H1 (cell line): ENCODE results near the gene PTCRA. TPM values are rescaled to one million over a fixed set of nuclear protein-coding genes. Genes with fewer than 3 reads are reported as not detected.

Experiments
- CTCF ChIA-PET: fragments of 300-600 bp; sonication (Branson Sonifier 250); formaldehyde crosslinking; loops from one replicate; lab custom pipeline; 2021; ENCODE audit not compliant: partially characterized antibody; lab: Charles Lee
- POLR2A ChIA-PET: fragments of 300-600 bp; sonication (Branson Sonifier 250); formaldehyde crosslinking; loops from one replicate; lab custom pipeline; 2021; ENCODE audit warnings: inconsistent platforms; ENCODE audit not compliant: partially characterized antibody; lab: Charles Lee
- DNase-seq, 2 experiments: peaks; one replicate each; pipeline versions ENCODE4 v3.0.0 to v3.0.0-alpha.2; 2010 to 2022; ENCODE audit warnings: low spot score in 2 of 2, low read depth in 1 of 2, mixed read lengths in 1 of 2
- FAIRE-seq: peaks from 2 replicates; lab custom pipeline; 2011; peaks lifted over from hg19 to GRCh38; lab: Jason Lieb, UNC
- H2AFZ ChIP-seq: 2 replicates; pipeline ENCODE4 v1.8.1; 2012; ENCODE audit warnings: low read length, inconsistent platforms
- H2AK5ac ChIP-seq: 2 replicates; pipeline ENCODE4 v1.6.1; 2013; ENCODE audit warnings: low read depth, low read length
- H2BK120ac ChIP-seq: replicated peaks from 2 replicates; pipeline ENCODE3; 2013; ENCODE audit warnings: low read depth, low read length, inconsistent platforms
- H2BK12ac ChIP-seq: 2 replicates; pipeline ENCODE4 v1.6.1; 2013; ENCODE audit warnings: low read depth, low read length
- H2BK15ac ChIP-seq: 2 replicates; pipeline ENCODE4 v1.6.1; 2013; ENCODE audit warnings: low read length
- H2BK20ac ChIP-seq: 2 replicates; pipeline ENCODE4 v1.6.1; 2013; ENCODE audit warnings: low read length
- H2BK5ac ChIP-seq: 2 replicates; pipeline ENCODE4 v1.6.1; 2013; ENCODE audit warnings: low read depth, low read length
- H3K14ac ChIP-seq: 2 replicates; pipeline ENCODE4 v1.6.1; 2013; ENCODE audit warnings: inconsistent platforms; ENCODE audit not compliant: insufficient read length
- H3K18ac ChIP-seq: 2 replicates; pipeline ENCODE4 v1.6.1; 2013; ENCODE audit warnings: low read length; ENCODE audit errors: extremely low read depth
- H3K23ac ChIP-seq: 2 replicates; pipeline ENCODE4 v1.6.1; 2013; ENCODE audit warnings: inconsistent platforms; ENCODE audit not compliant: insufficient read length
- H3K23me2 ChIP-seq: 2 replicates; pipeline ENCODE4 v1.6.1; 2013; ENCODE audit warnings: low read depth, low read length
- H3K27ac ChIP-seq: 2 replicates; pipeline ENCODE4 v1.6.1; 2011; ENCODE audit warnings: low read depth, low read length, inconsistent platforms
- H3K27me3 ChIP-seq, 4 experiments: replicated peaks in 1 of 4; 1 replicate in 1 of 4; 2 replicates in 3 of 4; pipeline versions ENCODE4 v1.6.1 to v1.8.1; 2011 to 2013; ENCODE audit warnings: low read length in 3 of 4, mild to moderate bottlenecking in 3 of 4, inconsistent platforms in 2 of 4, mixed read lengths in 2 of 4, moderate library complexity in 1 of 4; ENCODE audit not compliant: control insufficient read depth in 3 of 4, insufficient read depth in 3 of 4; ENCODE audit errors: extremely low read depth in 1 of 4
- H3K36me3 ChIP-seq, 4 experiments: 2 replicates each; pipeline versions ENCODE4 v1.6.1 to v1.8.1; 2011 to 2013; ENCODE audit warnings: mild to moderate bottlenecking in 4 of 4, low read length in 3 of 4, moderate library complexity in 2 of 4, control low read depth in 1 of 4, inconsistent platforms in 1 of 4; ENCODE audit not compliant: insufficient read depth in 4 of 4, control insufficient read depth in 2 of 4
- H3K4ac ChIP-seq: replicated peaks from 2 replicates; pipeline ENCODE3; 2013; ENCODE audit warnings: low read length, low read depth, mixed read lengths, inconsistent platforms; ENCODE audit not compliant: insufficient read length
- H3K4me1 ChIP-seq, 4 experiments: replicated peaks in 1 of 4; 1 replicate in 1 of 4; 2 replicates in 3 of 4; pipeline versions ENCODE4 v1.6.1 to v1.8.1; 2011 to 2013; ENCODE audit warnings: low read length in 3 of 4, inconsistent platforms in 2 of 4, mixed read lengths in 1 of 4; ENCODE audit not compliant: insufficient read depth in 4 of 4, control insufficient read depth in 3 of 4
- H3K4me2 ChIP-seq, 2 experiments: 2 replicates each; pipeline versions ENCODE4 v1.6.1 to v1.8.1; 2011 to 2013; ENCODE audit warnings: low read depth in 2 of 2, low read length in 2 of 2, control low read depth in 1 of 2, inconsistent platforms in 1 of 2, mild to moderate bottlenecking in 1 of 2; ENCODE audit not compliant: insufficient read depth in 1 of 2
- H3K4me3 ChIP-seq, 4 experiments: fragments of 200-600, 300-600 bp in 1 of 4; sonication (generic), shearing (Covaris generic), sonication (Bioruptor Twin) in 1 of 4; 2 replicates each; pipeline versions ENCODE4 v1.5.1 to v1.8.1; 2011 to 2016; ENCODE audit warnings: low read length in 4 of 4, low read depth in 3 of 4, control low read depth in 2 of 4, inconsistent platforms in 2 of 4, mild to moderate bottlenecking in 2 of 4, mixed read lengths in 1 of 4, moderate library complexity in 1 of 4; ENCODE audit not compliant: insufficient read depth in 2 of 4; ENCODE audit errors: extremely low read depth in 1 of 4
- H3K56ac ChIP-seq: replicated peaks from 2 replicates; pipeline ENCODE3; 2013; ENCODE audit warnings: low read depth, mild to moderate bottlenecking, mixed read lengths, low read length, inconsistent platforms; ENCODE audit not compliant: insufficient read length
- H3K79me1 ChIP-seq: 2 replicates; pipeline ENCODE4 v1.6.1; 2013; ENCODE audit warnings: low read depth, low read length, control low read depth
- H3K79me2 ChIP-seq, 2 experiments: 2 replicates each; pipeline versions ENCODE4 v1.6.1 to v1.8.1; 2012 to 2013; ENCODE audit warnings: low read length in 2 of 2, mild to moderate bottlenecking in 2 of 2, inconsistent platforms in 1 of 2; ENCODE audit not compliant: insufficient read depth in 2 of 2, control insufficient read depth in 1 of 2
- H3K9ac ChIP-seq, 4 experiments: replicated peaks in 1 of 4; 1 replicate in 1 of 4; 2 replicates in 3 of 4; pipeline versions ENCODE4 v1.6.1 to v1.8.1; 2011 to 2013; ENCODE audit warnings: low read depth in 3 of 4, low read length in 3 of 4, control low read depth in 2 of 4, mild to moderate bottlenecking in 2 of 4, moderate library complexity in 2 of 4, inconsistent platforms in 1 of 4; ENCODE audit errors: extremely low read depth in 1 of 4
- H3K9me3 ChIP-seq, 2 experiments: 2 replicates each; pipeline versions ENCODE4 v1.6.1 to v1.8.1; 2012 to 2013; ENCODE audit warnings: mild to moderate bottlenecking in 2 of 2, moderate library complexity in 2 of 2, control low read depth in 1 of 2, inconsistent platforms in 1 of 2, low read depth in 1 of 2, low read length in 1 of 2, mixed read lengths in 1 of 2; ENCODE audit not compliant: insufficient read depth in 2 of 2
- H4K20me1 ChIP-seq, 2 experiments: replicated peaks in 1 of 2; 2 replicates each; pipeline versions ENCODE3 to v1.8.1; 2011 to 2013; ENCODE audit warnings: inconsistent platforms in 2 of 2, low read length in 2 of 2, mild to moderate bottlenecking in 1 of 2; ENCODE audit not compliant: insufficient read depth in 2 of 2, control insufficient read depth in 1 of 2
- H4K5ac ChIP-seq: 2 replicates; pipeline ENCODE4 v1.6.1; 2013; ENCODE audit warnings: low read length, low read depth, mixed read lengths, inconsistent platforms; ENCODE audit not compliant: insufficient read length
- H4K8ac ChIP-seq: 2 replicates; pipeline ENCODE4 v1.8.0; 2013; ENCODE audit warnings: mild to moderate bottlenecking, moderate library complexity, low read length, inconsistent platforms; ENCODE audit not compliant: insufficient read depth; ENCODE audit errors: extremely low read depth
- H4K91ac ChIP-seq: replicated peaks from 2 replicates; pipeline ENCODE3; 2013; ENCODE audit warnings: low read length, mixed read lengths, inconsistent platforms; ENCODE audit not compliant: insufficient read length
- ASH2L ChIP-seq: fragments of 200-600, 300-600 bp; sonication (generic); IDR thresholded peaks from one replicate; pipeline ENCODE4 v1.7.1; 2017; ENCODE audit warnings: low read length
- ATF2 ChIP-seq: IDR thresholded peaks from 2 replicates; pipeline ENCODE4 v1.6.1; 2012; ENCODE audit warnings: low read length, inconsistent platforms
- BACH1 ChIP-seq: IDR thresholded peaks from 2 replicates; pipeline ENCODE4 v1.6.1; 2012; ENCODE audit warnings: low read length, improper control_type of control experiment
- GABPA ChIP-seq: IDR thresholded peaks from 2 replicates; pipeline ENCODE4 v1.6.1; 2011; ENCODE audit warnings: mild to moderate bottlenecking, low read length, moderate library complexity, borderline replicate concordance; ENCODE audit not compliant: insufficient read depth
- KDM1A ChIP-seq: fragments of 200-600, 300-600 bp; sonication (generic); IDR thresholded peaks from 2 replicates; pipeline ENCODE4 v1.7.1; 2016; ENCODE audit warnings: mild to moderate bottlenecking, low read length, borderline replicate concordance
- PHF8 ChIP-seq: fragments of 200-600 bp; sonication (generic); conservative IDR thresholded peaks from 2 replicates; pipeline ENCODE4 v1.7.1; 2012; ENCODE audit warnings: low read depth, mild to moderate bottlenecking, inconsistent platforms, low read length, moderate library complexity
- RXRA ChIP-seq: IDR thresholded peaks from 2 replicates; pipeline ENCODE4 v1.6.1; 2011; ENCODE audit warnings: low read depth, mild to moderate bottlenecking, low read length, moderate library complexity; ENCODE audit not compliant: insufficient read depth
- SP2 ChIP-seq: IDR thresholded peaks from 2 replicates; pipeline ENCODE4 v1.6.1; 2012; ENCODE audit warnings: mild to moderate bottlenecking, low read length, inconsistent platforms
- SP4 ChIP-seq: IDR thresholded peaks from 2 replicates; pipeline ENCODE4 v1.6.1; 2012; ENCODE audit warnings: low read length, inconsistent platforms
- SUZ12 ChIP-seq: fragments of 200-600 bp; sonication (generic); IDR thresholded peaks from 2 replicates; pipeline ENCODE4 v1.6.1; 2012; ENCODE audit warnings: mild to moderate bottlenecking, inconsistent platforms, low read length, moderate library complexity, mixed read lengths
- TAF7 ChIP-seq: optimal IDR thresholded peaks from 2 replicates; pipeline ENCODE3; 2011; ENCODE audit warnings: low read depth, mild to moderate bottlenecking, inconsistent platforms, low read length, moderate library complexity, borderline replicate concordance
- WGBS, 2 experiments: shearing (Covaris generic) in 1 of 2; methylation state at CpG; one replicate each; pipeline versions ENCODE4 v1.1.6 to v1.1.7; 2013 to 2015; ENCODE audit warnings: low lambda C conversion rate in 2 of 2, mixed read lengths in 2 of 2, inconsistent platforms in 1 of 2, low coverage in 1 of 2, missing lambda C conversion rate in 1 of 2; ENCODE audit not compliant: insufficient replicate concordance in 2 of 2, insufficient coverage in 1 of 2, insufficient read length in 1 of 2; ENCODE audit errors: extremely low coverage in 1 of 2, missing lambda C conversion rate in 1 of 2; 5-methylcytosine and 5-hydroxymethylcytosine counted together
- polyA plus RNA-seq, 7 experiments: library from polyadenylated mRNA; depleted of rRNA in 3 of 7; stranded (reverse) in 5 of 7; unstranded in 2 of 7; fragments of >200 nt in 5 of 7; fragments of 200-250 nt in 2 of 7; gene quantifications; 1 replicate in 5 of 7; 2 replicates in 1 of 7; 4 replicates in 1 of 7; pipeline versions ENCODE4 v1.2.1 to v1.2.3, GENCODE V29; 2011 to 2013; ENCODE audit warnings: missing spikeins in 2 of 7, mixed read lengths in 2 of 7
- total RNA-seq: library from RNA; stranded (reverse); fragmentation: NEBNext Ultra II Directional; extraction: Animal tissue kit (Norgen Biotek cat#: 25700); gene quantifications from 2 replicates; pipeline ENCODE4 v1.2.1, GENCODE V29; 2021

The PTCRA gene
- total and polyA plus RNA-seq, 2 of the 8 experiments (the other 6 are each of a cell fraction or from before 2014, with no cell fraction given): not detected

- no peak overlapping the region for H3K4ac ChIP-seq
- H4K5ac ChIP-seq: no peak overlapping the region
- peaks cover 0 to 48% of the 10 kb centered on the region in 2 experiments; a peak in 3 of 4 replicates for H3K79me2 ChIP-seq
- no peak overlapping the region for H3K18ac ChIP-seq
- POLR2A ChIA-PET: interaction anchor here (1.1 to 1.2 kb wide), 2 partner anchors 22 to 50 kb away, joined by 3 to 8 read pairs; no protein-coding TSS in a partner anchor
- no peaks in the 10 kb centered on the region for H3K9me3 ChIP-seq
- no peak overlapping the region for H2AFZ ChIP-seq
- H3K79me1 ChIP-seq: peaks cover 13% of the 10 kb centered on the region; the same call in 1 of the 2 replicates
- H4K8ac ChIP-seq: no peak overlapping the region
- no peak overlapping the region for H2BK120ac ChIP-seq
- no peak overlapping the region for H3K4me2 ChIP-seq
- CTCF ChIA-PET: interaction anchor here (0.5 to 1.3 kb wide), 4 partner anchors 8 to 23 kb away, joined by 3 read pairs; partner anchors contain the start of gene PTCRA
- peaks cover 8% of the 10 kb centered on the region for H3K23me2 ChIP-seq
- H3K4me1 ChIP-seq: peaks cover 0 to 4% (median 2%) of the 10 kb centered on the region in 4 experiments; a peak in 3 of 7 replicates
- H3K23ac ChIP-seq: no peak overlapping the region
- H3K56ac ChIP-seq: no peak overlapping the region
- no peak overlapping the region for H3K9ac ChIP-seq
- WGBS, 2 experiments: 73% methylated on average over 3 of the region's 3 CpGs; no CpG with 5 or more reads in 1 of the 2 experiments
- no peak overlapping the region for H2AK5ac ChIP-seq
- H3K36me3 ChIP-seq: peaks cover 3 to 45% (median 23%) of the 10 kb centered on the region in 4 experiments; a peak in 7 of 8 replicates
- no peak overlapping the region for H3K27ac ChIP-seq
- H2BK12ac ChIP-seq: no peak overlapping the region
- no peak overlapping the region for H3K14ac ChIP-seq
- H2BK5ac ChIP-seq: no peak overlapping the region
- no peak overlapping the region for H3K4me3 ChIP-seq
- TF ChIP-seq ASH2L: no peak
- no peak for TF ChIP-seq SUZ12
- TF ChIP-seq KDM1A: no peak
- TF ChIP-seq GABPA: no peak
- no peak for TF ChIP-seq BACH1
- no peak for TF ChIP-seq TAF7
- TF ChIP-seq PHF8: no peak
- TF ChIP-seq ATF2: no peak
- TF ChIP-seq SP2: no peak
- no peak for TF ChIP-seq RXRA
- no peak for TF ChIP-seq SP4
- H3K27me3 ChIP-seq: no peaks in the 10 kb centered on the region
- FAIRE-seq: no peak
- DNase-seq: no peak
- no peak overlapping the region for H2BK15ac ChIP-seq
- no peak overlapping the region for H4K91ac ChIP-seq
- no peak overlapping the region for H2BK20ac ChIP-seq
- peaks cover 0 to 5% of the 10 kb centered on the region in 2 experiments for H4K20me1 ChIP-seq
These were observed 17.4 kb downstream of the PTCRA start for GRCh38 chr6:42933205-42933604.
